Endothelial cell (in vitro differentiated cells): Measurements from ENCODE around the gene CHD6. TPM values are rescaled to one million over a fixed set of nuclear protein-coding genes. Genes with fewer than 3 reads are reported as not detected.

Experiments used
- DNase-seq: peaks from one replicate; pipeline ENCODE4 v3.0.0; 2021; ENCODE audit warnings: low spot score
- H3K27ac Mint-ChIP-seq: one replicate; pipeline ENCODE4 v1.8.0; 2021; ENCODE audit warnings: mixed read lengths, inconsistent platforms; ENCODE audit not compliant: unreplicated experiment
- H3K27me3 Mint-ChIP-seq: one replicate; pipeline ENCODE4 v1.8.0; 2021; ENCODE audit warnings: mild to moderate bottlenecking, moderate library complexity, mixed read lengths, inconsistent platforms; ENCODE audit not compliant: unreplicated experiment
- H3K36me3 Mint-ChIP-seq: one replicate; pipeline ENCODE4 v1.8.0; 2021; ENCODE audit warnings: mild to moderate bottlenecking, low read depth, mixed read lengths, inconsistent platforms; ENCODE audit not compliant: unreplicated experiment
- H3K4me1 Mint-ChIP-seq: one replicate; pipeline ENCODE4 v1.8.0; 2021; ENCODE audit warnings: mild to moderate bottlenecking, mixed read lengths, inconsistent platforms; ENCODE audit not compliant: unreplicated experiment
- H3K4me3 Mint-ChIP-seq: one replicate; pipeline ENCODE4 v1.8.0; 2021; ENCODE audit warnings: mild to moderate bottlenecking, mixed read lengths, inconsistent platforms; ENCODE audit not compliant: unreplicated experiment
- H3K9me3 Mint-ChIP-seq: one replicate; pipeline ENCODE4 v1.8.0; 2021; ENCODE audit warnings: mixed read lengths, inconsistent platforms; ENCODE audit not compliant: unreplicated experiment
- CTCF ChIP-seq: fragments of 200-600 bp; sonication (generic); IDR thresholded peaks from one replicate; pipeline ENCODE4 v1.5.0; 2021; ENCODE audit warnings: antibody characterized with exemption; ENCODE audit not compliant: unreplicated experiment
- total RNA-seq: library from RNA; stranded (reverse); fragmentation: NEBNext Ultra II Directional; extraction: Animal tissue kit (Norgen Biotek cat#: 25700); gene quantifications from one replicate; pipeline ENCODE4 v1.2.1, GENCODE V29; 2021; ENCODE audit not compliant: unreplicated experiment

CHD6 gene
- total RNA-seq, 1 donor from 2014 or later: 71.8 TPM

GRCh38 chr20:41551011-41551705, 67.0 kb downstream of the CHD6 start:
- H3K4me1 Mint-ChIP-seq: peaks cover 11% of the 10 kb centered on the region
- no peaks in the 10 kb centered on the region for H3K27me3 Mint-ChIP-seq
- no peak for DNase-seq
- H3K4me3 Mint-ChIP-seq: no peak overlapping the region
- no peaks in the 10 kb centered on the region for H3K9me3 Mint-ChIP-seq
- H3K27ac Mint-ChIP-seq: no peak overlapping the region
- H3K36me3 Mint-ChIP-seq: peaks cover 28% of the 10 kb centered on the region
- TF ChIP-seq CTCF: no peak

- no peaks in the 10 kb centered on the region for H3K9me3 Mint-ChIP-seq
- H3K27ac Mint-ChIP-seq: no peak overlapping the region
- no peaks in the 10 kb centered on the region for H3K27me3 Mint-ChIP-seq
- peaks cover 13% of the 10 kb centered on the region for H3K36me3 Mint-ChIP-seq
- TF ChIP-seq CTCF: no peak
- peaks cover 11% of the 10 kb centered on the region for H3K4me1 Mint-ChIP-seq
- no peak for DNase-seq
- no peak overlapping the region for H3K4me3 Mint-ChIP-seq
These were observed 71.0 kb downstream of the CHD6 start for GRCh38 chr20:41547221-41547620.

GRCh38 chr20:41546535-41546934, 71.6 kb downstream of the CHD6 start:
- no peak overlapping the region for H3K4me3 Mint-ChIP-seq
- no peak for DNase-seq
- H3K27me3 Mint-ChIP-seq: no peaks in the 10 kb centered on the region
- H3K27ac Mint-ChIP-seq: no peak overlapping the region
- peaks cover 4% of the 10 kb centered on the region for H3K4me1 Mint-ChIP-seq
- no peaks in the 10 kb centered on the region for H3K9me3 Mint-ChIP-seq
- no peak for TF ChIP-seq CTCF
- peaks cover 13% of the 10 kb centered on the region for H3K36me3 Mint-ChIP-seq

- Mint-ChIP-seq H3K4me1 (no peaks in the 10 kb centered on the region), H3K27ac (no peak overlapping the region)
These were observed 73.7 kb downstream of the CHD6 start for GRCh38 chr20:41544472-41544871.

More at GRCh38 chr20:41544472-41544871, 73.7 kb downstream of the CHD6 start:
- Mint-ChIP-seq H3K36me3 (no peaks in the 10 kb centered on the region), H3K27me3 (no peaks in the 10 kb centered on the region), H3K9me3 (no peaks in the 10 kb centered on the region), H3K4me3 (no peak overlapping the region)
- DNase-seq: no peak
- TF ChIP-seq CTCF: no peak
